ENCODE data around the gene ACOT4.

Gene ACOT4

GRCh38 chr14:73633116-73634010 lies 41.7 kb downstream of the ACOT4 start:
- TF ChIP-seq TEAD4 (IDR thresholded peaks at IDR 0.05) (no peak), REST (IDR thresholded peaks at IDR 0.05; ENCODE audit: low read depth) (no peak), ZBTB7A (IDR thresholded peaks at IDR 0.05; ENCODE audit: low read depth) (no peak), EGR1 (IDR thresholded peaks at IDR 0.05) (no peak), FOXM1 (IDR thresholded peaks at IDR 0.05; ENCODE audit: borderline replicate concordance, low read depth) (no peak), TCF12 (IDR thresholded peaks at IDR 0.05; ENCODE audit: low read depth) (no peak), MAX (IDR thresholded peaks at IDR 0.05) (no peak; the same call in 1 of the 2 replicates), YY1 (IDR thresholded peaks at IDR 0.05; ENCODE audit: low read depth) (peak; percentile 36; the same call in 1 of the 2 replicates), USF1 (IDR thresholded peaks at IDR 0.05) (peak; percentile 93), CREB1 (IDR thresholded peaks at IDR 0.05; ENCODE audit: low read depth) (no peak), NFIC (IDR thresholded peaks at IDR 0.05) (no peak), EP300 (IDR thresholded peaks at IDR 0.05; ENCODE audit: borderline replicate concordance) (no peak), CEBPB (IDR thresholded peaks at IDR 0.05) (no peak), TAF1 (IDR thresholded peaks at IDR 0.05; ENCODE audit: low read depth) (no peak), RAD21 (IDR thresholded peaks at IDR 0.05; ENCODE audit: low read depth) (peak; percentile 88)

- TF ChIP-seq TEAD4 (IDR thresholded peaks at IDR 0.05) (no peak), MAX (IDR thresholded peaks at IDR 0.05) (peak; percentile 59), REST (IDR thresholded peaks at IDR 0.05; ENCODE audit: low read depth) (peak; percentile 32; the same call in 1 of the 2 replicates), TCF12 (IDR thresholded peaks at IDR 0.05; ENCODE audit: low read depth) (peak; percentile 35; the same call in 1 of the 2 replicates), TAF1 (IDR thresholded peaks at IDR 0.05; ENCODE audit: low read depth) (peak; percentile 63), FOXM1 (IDR thresholded peaks at IDR 0.05; ENCODE audit: borderline replicate concordance, low read depth) (no peak), RAD21 (IDR thresholded peaks at IDR 0.05; ENCODE audit: low read depth) (peak; percentile 22; the same call in 1 of the 2 replicates), NFIC (IDR thresholded peaks at IDR 0.05) (no peak; the same call in 1 of the 2 replicates)
These were observed 42.5 kb downstream of the ACOT4 start for GRCh38 chr14:73634011-73634833.

- TF ChIP-seq ZBTB7A (IDR thresholded peaks at IDR 0.05; ENCODE audit: low read depth) (no peak), MAX (IDR thresholded peaks at IDR 0.05) (no peak), NFIC (IDR thresholded peaks at IDR 0.05) (no peak), TAF1 (IDR thresholded peaks at IDR 0.05; ENCODE audit: low read depth) (no peak), YY1 (IDR thresholded peaks at IDR 0.05; ENCODE audit: low read depth) (no peak), CEBPB (IDR thresholded peaks at IDR 0.05) (no peak), RAD21 (IDR thresholded peaks at IDR 0.05; ENCODE audit: low read depth) (no peak), CREB1 (IDR thresholded peaks at IDR 0.05; ENCODE audit: low read depth) (no peak), REST (IDR thresholded peaks at IDR 0.05; ENCODE audit: low read depth) (no peak), EGR1 (IDR thresholded peaks at IDR 0.05) (no peak), FOXM1 (IDR thresholded peaks at IDR 0.05; ENCODE audit: borderline replicate concordance, low read depth) (no peak)
These were observed 46.2 kb downstream of the ACOT4 start for GRCh38 chr14:73637830-73638229.

All from Ishikawa (cell line).